Psoas muscle (tissue), 8 donors: ENCODE measurements around the gene COL5A2. TPM values are rescaled to one million over a fixed set of nuclear protein-coding genes. Genes with fewer than 3 reads are reported as not detected.
A peak's percentile ranks its signal among the peaks of the same experiment; 100 is the strongest.

ENCODE experiments used
- ATAC-seq, 4 donors: fragments of 200-7000 bp; cut with Tn5 transposase; one replicate each; pipeline ENCODE4 v1.9.1; 2020; ENCODE audit warnings: moderate library complexity in 3 of 4, mild to moderate bottlenecking in 2 of 4
- DNase-seq, 2 donors: peaks; one replicate each; pipeline ENCODE4 v3.0.0-alpha.2; 2020
- H3K27ac ChIP-seq: fragments of 200-600 bp; one replicate; pipeline ENCODE4 v1.8.0; 2022
- H3K27me3 ChIP-seq, 3 donors: fragments of 200-600 bp in 1 of 3; one replicate each; pipeline versions ENCODE4 v1.6.1 to v1.8.0; 2013 to 2022; ENCODE audit warnings: low read length in 2 of 3, mild to moderate bottlenecking in 2 of 3, moderate library complexity in 1 of 3; ENCODE audit not compliant: insufficient read depth in 3 of 3
- H3K36me3 ChIP-seq, 2 donors: fragments of 200-600 bp in 1 of 2; one replicate each; pipeline versions ENCODE4 v1.6.1 to v1.8.0; 2013 to 2022; ENCODE audit warnings: low read depth in 1 of 2, mild to moderate bottlenecking in 1 of 2, moderate library complexity in 1 of 2; ENCODE audit not compliant: insufficient read depth in 1 of 2
- H3K4me1 ChIP-seq: fragments of 200-600 bp; one replicate; pipeline ENCODE4 v1.8.0; 2022
- H3K4me3 ChIP-seq: fragments of 200-600 bp; one replicate; pipeline ENCODE4 v1.8.0; 2022; ENCODE audit warnings: mild to moderate bottlenecking
- H3K9me3 ChIP-seq: fragments of 200-600 bp; one replicate; pipeline ENCODE4 v1.8.0; 2022
- WGBS, 3 donors: extraction: QIAGEN DNeasy Blood & Tissue Kit; methylation state at CpG; one replicate each; pipeline versions ENCODE4 v1.1.6 to v1.1.7; 2013; 5-methylcytosine and 5-hydroxymethylcytosine counted together
- intact Hi-C, 2 donors: fragments of 100-400 bp; cut with DNase I; formaldehyde crosslinking; loops; one replicate each; pipeline versions ENCODE4 v1.11.0 to v1.14.2; 2022
- polyA plus RNA-seq, 3 donors: library from polyadenylated mRNA; stranded (reverse); fragments of 200-250 nt; gene quantifications; one replicate each; pipeline ENCODE4 v1.2.3, GENCODE V29; 2013
- total RNA-seq, 4 donors: library from RNA; stranded (reverse); fragmentation: NEBNext Ultra II Directional in 2 of 4; extraction: Animal tissue kit (Norgen Biotek cat#: 25700) in 2 of 4; gene quantifications; one replicate each; pipeline versions ENCODE4 v1.2.1 to v1.2.4, GENCODE V29; 2021 to 2023
- TF ChIP-seq, protein P1 (sequence below): fragments of 200-600 bp; IDR thresholded peaks from one replicate; pipeline ENCODE4 v1.8.0; 2022; ENCODE audit warnings: antibody characterized with exemption
- donor health status: healthy with polysubstance abuse.
- donor health status: DM: no; HTN: no; CAD: no; lungs with moderate emphysema.
- donor health status: Bipolar disorder and iron deficiency.
- donor health status: healthy.
- donor health status: DM: yes; HTN: yes; CAD: no.
- donor health status: DM: no; HTN: no; CAD: no.
- donor health status: DM: no; HTN: no; CAD: no.
- donor health status: DM: yes; HTN: yes; CAD: no.

The COL5A2 gene
- total and polyA plus RNA-seq, 7 donors: 2.3 to 16.8 (median 3.9) TPM

DNA sequence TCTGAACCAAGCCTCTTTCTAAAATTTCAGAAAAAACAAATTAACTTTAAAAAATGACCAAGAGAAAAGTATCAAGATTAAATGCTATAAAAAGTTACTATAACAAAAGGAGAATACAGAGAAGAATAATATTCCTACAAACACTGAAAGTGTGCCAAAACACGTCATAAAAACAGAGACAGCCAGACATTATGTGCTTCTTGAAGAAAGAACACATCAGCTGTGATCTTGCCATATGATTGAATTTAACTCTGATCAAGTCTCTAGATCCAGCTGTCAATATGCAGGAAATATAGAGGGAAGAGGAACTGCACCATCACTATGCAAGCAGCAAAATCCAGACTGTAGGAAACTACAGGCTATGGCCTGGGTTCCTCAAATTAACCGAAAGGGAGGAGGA is 33.7 kb upstream of the COL5A2 start:
- TF ChIP-seq, protein P1, sequence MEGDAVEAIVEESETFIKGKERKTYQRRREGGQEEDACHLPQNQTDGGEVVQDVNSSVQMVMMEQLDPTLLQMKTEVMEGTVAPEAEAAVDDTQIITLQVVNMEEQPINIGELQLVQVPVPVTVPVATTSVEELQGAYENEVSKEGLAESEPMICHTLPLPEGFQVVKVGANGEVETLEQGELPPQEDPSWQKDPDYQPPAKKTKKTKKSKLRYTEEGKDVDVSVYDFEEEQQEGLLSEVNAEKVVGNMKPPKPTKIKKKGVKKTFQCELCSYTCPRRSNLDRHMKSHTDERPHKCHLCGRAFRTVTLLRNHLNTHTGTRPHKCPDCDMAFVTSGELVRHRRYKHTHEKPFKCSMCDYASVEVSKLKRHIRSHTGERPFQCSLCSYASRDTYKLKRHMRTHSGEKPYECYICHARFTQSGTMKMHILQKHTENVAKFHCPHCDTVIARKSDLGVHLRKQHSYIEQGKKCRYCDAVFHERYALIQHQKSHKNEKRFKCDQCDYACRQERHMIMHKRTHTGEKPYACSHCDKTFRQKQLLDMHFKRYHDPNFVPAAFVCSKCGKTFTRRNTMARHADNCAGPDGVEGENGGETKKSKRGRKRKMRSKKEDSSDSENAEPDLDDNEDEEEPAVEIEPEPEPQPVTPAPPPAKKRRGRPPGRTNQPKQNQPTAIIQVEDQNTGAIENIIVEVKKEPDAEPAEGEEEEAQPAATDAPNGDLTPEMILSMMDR: no peak
- H3K4me3 ChIP-seq: no peak overlapping the region
- H3K9me3 ChIP-seq: no peaks in the 10 kb centered on the region
- no peak overlapping the region for H3K27ac ChIP-seq
- WGBS, 3 donors: 69 to 79% (median 76%) methylated on average over 2 of the region's 2 CpGs
- no peaks in the 10 kb centered on the region for H3K27me3 ChIP-seq
- intact Hi-C loops: no loop called here
- ATAC-seq (no peak), DNase-seq (no peak)
- H3K36me3 ChIP-seq: no peaks in the 10 kb centered on the region
- no peaks in the 10 kb centered on the region for H3K4me1 ChIP-seq

- H3K27me3 ChIP-seq: no peaks in the 10 kb centered on the region
- no peaks in the 10 kb centered on the region for H3K36me3 ChIP-seq
- no peak overlapping the region for H3K4me3 ChIP-seq
- H3K9me3 ChIP-seq: no peaks in the 10 kb centered on the region
- 22 to 31% (median 23%) methylated on average over 7 of the region's 7 CpGs for WGBS, 3 donors
- TF ChIP-seq, protein P1: no peak
- DNase-seq: peak; percentile 23 to 53
- intact Hi-C loops: no loop called here
- peak in 1 of 4 donors; percentile 62 for ATAC-seq
- no peaks in the 10 kb centered on the region for H3K4me1 ChIP-seq
- peak overlapping the region; percentile 46 for H3K27ac ChIP-seq
Observed at GRCh38 chr2:189210250-189211087, 30.9 kb upstream of the COL5A2 start.

DNA sequence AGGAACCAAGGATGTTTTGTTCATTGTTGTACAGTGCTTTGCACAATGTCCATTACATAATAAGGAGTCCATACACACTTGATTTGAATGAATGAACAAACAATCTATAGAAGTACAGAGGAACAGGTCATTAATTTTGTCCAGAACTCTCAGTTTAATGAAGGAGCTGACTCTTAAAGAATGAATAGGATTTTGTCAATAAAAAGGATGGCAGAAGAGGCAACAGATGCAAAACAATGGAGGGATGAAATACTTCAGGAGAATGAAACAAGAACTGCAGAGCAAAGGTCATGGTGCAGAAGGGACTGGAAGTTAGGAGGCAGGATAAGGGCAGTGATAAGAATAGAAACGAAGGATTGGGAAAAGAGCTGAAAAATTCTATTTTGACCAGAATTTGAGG is 28.7 kb upstream of the COL5A2 start:
- TF ChIP-seq, protein P1: no peak
- Histone ChIP-seq H3K4me3 (no peak overlapping the region), H3K27me3 (no peaks in the 10 kb centered on the region), H3K27ac (no peak overlapping the region), H3K9me3 (no peaks in the 10 kb centered on the region), H3K4me1 (no peaks in the 10 kb centered on the region), H3K36me3 (no peaks in the 10 kb centered on the region)
- WGBS, 3 donors: 35 to 64% (median 60%) methylated on average over 1 of the region's 1 CpG
- intact Hi-C loops: no loop called here
- no peak for DNase-seq
- no peak for ATAC-seq

- 70 to 82% (median 72%) methylated on average over 3 of the region's 3 CpGs for WGBS, 3 donors
- intact Hi-C loops: no loop called here
- no peaks in the 10 kb centered on the region for H3K27me3 ChIP-seq
- no peaks in the 10 kb centered on the region for H3K36me3 ChIP-seq
- no peaks in the 10 kb centered on the region for H3K9me3 ChIP-seq
- no peak overlapping the region for H3K4me3 ChIP-seq
- ATAC-seq (no peak), DNase-seq (no peak)
- no peaks in the 10 kb centered on the region for H3K4me1 ChIP-seq
- H3K27ac ChIP-seq: no peak overlapping the region
- TF ChIP-seq, protein P1: no peak
Observed at GRCh38 chr2:189204322-189204941, 24.9 kb upstream of the COL5A2 start.
